GM10266 (cell line): ENCODE results near the gene PLB1.

Experiments
- DNase-seq: peaks from one replicate; pipeline ENCODE4 v3.0.0; 2012; ENCODE audit errors: extremely low spot score
- CTCF ChIP-seq: IDR thresholded peaks from 2 replicates; pipeline ENCODE4 v1.5.1; 2012; ENCODE audit warnings: mild to moderate bottlenecking, low read depth; ENCODE audit not compliant: control insufficient read depth, insufficient read depth; ENCODE audit errors: missing control alignments

The PLB1 gene

GRCh38 chr2:28480403-28481049 lies 15.3 kb upstream of the PLB1 start:
- no peak for DNase-seq
- no peak for TF ChIP-seq CTCF

GRCh38 chr2:28481905-28482304 lies 14.0 kb upstream of the PLB1 start:
- no peak for TF ChIP-seq CTCF
- DNase-seq: no peak

- no peak for DNase-seq
- TF ChIP-seq CTCF: no peak
Observed at GRCh38 chr2:28484835-28485234, 11.0 kb upstream of the PLB1 start.

GRCh38 chr2:28486526-28486925 lies 9.3 kb upstream of the PLB1 start:
- DNase-seq: no peak
- no peak for TF ChIP-seq CTCF

- TF ChIP-seq CTCF: no peak
- DNase-seq: no peak
Observed at GRCh38 chr2:28487258-28487657, 8.6 kb upstream of the PLB1 start.

GRCh38 chr2:28488083-28488830 lies 7.6 kb upstream of the PLB1 start:
- TF ChIP-seq CTCF: no peak
- no peak for DNase-seq

- TF ChIP-seq CTCF: no peak
- no peak for DNase-seq
Observed at GRCh38 chr2:28488858-28489575, 6.8 kb upstream of the PLB1 start.
